Measurements from ENCODE around the gene HOXB5.

HOXB5 gene

GRCh38 chr17:48593126-48593829 is at the start of gene HOXB5:
Gene HOXB5, minus strand, starts transcription at chr17:48593779. Its CDS starts 97 bp downstream, at chr17:48593682.
- no peak for DNase-seq (ENCODE audit: low read depth)

GRCh38 chr17:48642843-48643696 is 49.5 kb upstream of the HOXB5 start:
- no peak for DNase-seq (ENCODE audit: low read depth)

GRCh38 chr17:48642059-48642842 is 48.7 kb upstream of the HOXB5 start:
- DNase-seq (ENCODE audit: low read depth): no peak

GRCh38 chr17:48641541-48642058 is 48.0 kb upstream of the HOXB5 start:
- DNase-seq (ENCODE audit: low read depth): no peak

GRCh38 chr17:48640858-48641180 is 47.2 kb upstream of the HOXB5 start:
- no peak for DNase-seq (ENCODE audit: low read depth)

GRCh38 chr17:48639982-48640857 is 46.6 kb upstream of the HOXB5 start:
- DNase-seq (ENCODE audit: low read depth): no peak

- no peak for DNase-seq (ENCODE audit: low read depth)
Observed at GRCh38 chr17:48639136-48639535, 45.6 kb upstream of the HOXB5 start.

GRCh38 chr17:48637323-48638260 is 44.0 kb upstream of the HOXB5 start:
- peak; percentile 17 for DNase-seq (ENCODE audit: low read depth)

- DNase-seq (ENCODE audit: low read depth): no peak
Observed at GRCh38 chr17:48636177-48637018, 42.8 kb upstream of the HOXB5 start.

GRCh38 chr17:48634493-48635208 is 41.1 kb upstream of the HOXB5 start:
- no peak for DNase-seq (ENCODE audit: low read depth)

GRCh38 chr17:48633266-48633677 is 39.7 kb upstream of the HOXB5 start:
- no peak for DNase-seq (ENCODE audit: low read depth)

- no peak for DNase-seq (ENCODE audit: low read depth)
Observed at GRCh38 chr17:48632579-48633265, 39.1 kb upstream of the HOXB5 start.

GRCh38 chr17:48631693-48632578 is 38.4 kb upstream of the HOXB5 start:
- DNase-seq (ENCODE audit: low read depth): no peak

GRCh38 chr17:48630925-48631692 is 37.5 kb upstream of the HOXB5 start:
- no peak for DNase-seq (ENCODE audit: low read depth)

GRCh38 chr17:48630009-48630924 is 36.7 kb upstream of the HOXB5 start:
- DNase-seq (ENCODE audit: low read depth): no peak

Measured in non-pigmented ciliary epithelial cell (primary cell).